NCI-H1105 treated with DMSO at 0.1 percent for 48 hours (cell line): ENCODE results near the gene FSTL5.

Source experiments
- DNase-seq: peaks from one replicate; lab custom pipeline; 2025; lab: John Stamatoyannopoulos, UW

The FSTL5 gene

DNA sequence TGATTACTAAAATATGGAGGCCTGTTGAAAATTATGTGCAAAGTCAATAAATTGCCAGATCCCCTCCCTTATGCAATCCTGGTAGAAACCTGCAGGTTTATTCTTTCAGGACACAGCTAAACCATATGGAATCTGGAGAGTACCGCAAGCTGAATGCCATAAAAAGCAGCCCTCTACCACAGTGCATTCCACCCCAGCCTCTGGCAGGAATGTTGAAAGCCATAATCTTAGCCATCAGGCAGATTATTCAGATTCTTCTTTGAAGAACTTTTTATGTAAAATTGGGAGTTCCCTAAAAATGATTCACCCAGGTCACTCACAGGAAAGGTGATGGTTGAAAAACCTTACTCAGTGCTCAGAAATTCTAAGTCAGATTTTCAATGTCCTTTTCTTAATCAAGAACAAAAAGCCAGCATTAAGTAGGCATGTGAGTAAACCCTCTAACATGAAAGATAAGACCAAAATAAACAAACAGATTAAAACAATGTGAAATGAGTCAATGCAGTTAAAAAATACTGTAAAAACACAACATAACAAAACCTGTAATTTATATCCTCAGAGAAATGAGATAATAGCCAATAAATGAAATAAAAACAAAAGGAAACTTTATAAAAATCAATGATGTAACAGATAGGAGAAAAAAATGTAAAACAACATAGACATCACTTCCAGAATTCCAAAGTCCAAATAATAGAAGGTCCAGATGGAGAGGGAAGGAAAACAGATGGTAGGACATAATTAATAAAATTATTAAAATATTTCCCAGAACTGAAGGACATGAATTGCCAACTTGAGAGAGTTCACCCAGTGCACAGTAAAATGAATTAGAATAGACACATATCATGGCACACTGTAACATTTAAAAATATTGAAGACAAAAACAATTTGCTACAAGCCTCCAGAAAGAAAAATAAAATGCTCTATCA lies 226.9 kb downstream of the FSTL5 start:
- DNase-seq = no peak

DNA sequence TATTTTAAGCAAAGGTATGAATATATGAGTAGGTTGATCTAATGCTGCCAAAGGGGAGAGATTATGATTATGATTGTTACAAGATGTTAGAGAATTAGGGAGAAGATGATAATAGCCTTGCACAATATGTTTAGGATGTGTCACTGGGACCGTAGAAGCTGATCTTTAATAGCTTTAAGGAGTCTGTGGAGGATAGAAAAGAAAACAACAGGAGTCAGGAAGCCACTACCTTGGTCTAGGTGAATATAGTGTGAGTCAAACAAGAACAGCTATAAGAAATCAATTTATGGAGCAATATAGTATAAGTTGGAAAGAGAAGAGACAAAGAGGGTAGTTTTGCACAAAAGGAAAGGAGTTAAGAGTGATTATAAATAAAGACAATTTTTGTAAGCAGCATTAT lies 232.7 kb downstream of the FSTL5 start:
- DNase-seq = no peak

DNA sequence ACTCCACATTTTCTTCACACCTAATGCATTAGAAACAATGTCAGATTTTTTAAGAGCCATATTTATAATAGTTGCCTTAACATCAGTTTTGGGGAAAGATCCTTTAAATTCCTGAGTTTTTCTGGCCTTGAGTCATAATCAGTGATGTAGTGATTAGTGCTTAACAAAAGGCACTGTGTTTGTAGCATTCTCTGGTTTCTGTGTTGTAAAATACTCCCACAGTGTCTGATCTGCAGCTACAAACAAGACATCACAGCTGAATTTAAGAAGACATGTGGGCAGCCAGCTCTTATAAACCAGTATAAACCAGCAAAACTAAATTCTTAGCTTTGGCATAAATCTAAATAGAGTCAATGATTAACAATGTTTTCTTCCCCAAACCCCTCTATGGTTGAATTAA lies 233.8 kb downstream of the FSTL5 start:
- DNase-seq = no peak

DNA sequence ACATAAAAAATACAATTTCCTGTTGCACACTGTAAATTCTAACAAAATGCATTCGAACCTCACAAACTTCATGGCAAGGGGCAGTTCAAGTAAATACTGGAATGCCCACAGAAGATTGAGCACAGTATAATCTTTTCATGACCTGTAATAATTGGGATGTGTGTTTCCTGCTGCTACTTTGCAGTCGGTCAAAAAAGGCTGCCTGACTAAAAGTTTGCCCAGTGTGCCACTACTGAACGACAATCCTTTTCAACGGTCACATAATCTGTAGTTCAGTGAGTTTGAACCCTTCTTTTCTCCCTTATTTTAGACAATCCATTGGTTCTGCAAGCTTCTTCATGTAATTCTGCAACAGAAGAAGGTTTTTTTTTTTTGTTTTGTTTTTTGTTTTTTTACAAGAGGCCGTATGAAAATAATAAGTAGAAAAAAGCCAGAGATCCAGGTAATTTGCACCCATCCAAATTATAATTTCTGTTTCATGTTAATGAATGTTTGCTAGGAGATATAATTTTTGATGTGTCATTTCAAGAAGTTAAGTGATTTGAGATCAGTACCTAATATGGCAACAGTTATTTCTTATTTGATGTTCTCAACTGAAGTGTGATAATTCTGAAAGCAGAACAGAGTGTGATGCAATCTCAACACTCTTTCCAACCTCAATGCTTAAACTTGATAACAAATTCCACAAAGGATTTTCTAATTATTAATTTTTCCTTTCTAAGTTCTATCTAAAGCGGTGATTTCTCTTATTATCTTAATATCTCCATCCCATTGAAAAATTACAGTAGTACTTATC lies 237.6 kb downstream of the FSTL5 start:
- DNase-seq = no peak

DNA sequence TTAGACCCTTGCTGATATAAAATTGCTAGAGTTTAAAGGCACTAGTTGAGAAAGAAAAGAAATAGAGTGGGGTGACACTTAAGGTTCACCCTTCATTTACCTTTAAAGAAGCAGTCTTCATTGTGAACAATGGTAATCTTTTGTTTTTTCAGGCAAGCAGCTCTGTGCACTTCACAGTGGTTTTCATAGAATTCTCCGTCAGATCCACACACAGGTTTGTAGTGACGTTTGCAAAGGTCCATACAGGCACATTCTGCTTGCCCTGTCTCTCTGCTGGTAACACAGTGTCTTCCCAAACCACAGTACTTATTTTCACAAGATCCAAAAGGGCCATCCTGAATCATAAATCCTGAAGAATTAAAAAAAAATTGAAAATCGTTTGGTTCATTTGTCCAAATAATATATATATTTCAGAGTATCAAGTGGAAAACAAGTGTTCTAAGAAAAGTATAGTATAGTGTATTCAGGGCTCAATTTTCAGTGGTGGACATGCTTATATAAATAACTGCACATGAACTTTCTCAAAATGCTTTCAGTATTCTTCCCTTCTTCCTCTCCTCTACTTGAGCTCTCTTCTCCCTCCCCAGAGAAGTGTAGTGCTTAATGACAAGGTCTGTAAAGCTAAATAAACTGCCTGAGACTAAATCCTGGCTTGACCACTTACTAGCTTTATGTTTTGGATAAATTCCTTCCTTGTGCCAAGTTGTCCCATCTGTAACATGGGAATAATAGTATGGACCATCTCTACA lies 243.3 kb downstream of the FSTL5 start:
- DNase-seq = no peak

DNA sequence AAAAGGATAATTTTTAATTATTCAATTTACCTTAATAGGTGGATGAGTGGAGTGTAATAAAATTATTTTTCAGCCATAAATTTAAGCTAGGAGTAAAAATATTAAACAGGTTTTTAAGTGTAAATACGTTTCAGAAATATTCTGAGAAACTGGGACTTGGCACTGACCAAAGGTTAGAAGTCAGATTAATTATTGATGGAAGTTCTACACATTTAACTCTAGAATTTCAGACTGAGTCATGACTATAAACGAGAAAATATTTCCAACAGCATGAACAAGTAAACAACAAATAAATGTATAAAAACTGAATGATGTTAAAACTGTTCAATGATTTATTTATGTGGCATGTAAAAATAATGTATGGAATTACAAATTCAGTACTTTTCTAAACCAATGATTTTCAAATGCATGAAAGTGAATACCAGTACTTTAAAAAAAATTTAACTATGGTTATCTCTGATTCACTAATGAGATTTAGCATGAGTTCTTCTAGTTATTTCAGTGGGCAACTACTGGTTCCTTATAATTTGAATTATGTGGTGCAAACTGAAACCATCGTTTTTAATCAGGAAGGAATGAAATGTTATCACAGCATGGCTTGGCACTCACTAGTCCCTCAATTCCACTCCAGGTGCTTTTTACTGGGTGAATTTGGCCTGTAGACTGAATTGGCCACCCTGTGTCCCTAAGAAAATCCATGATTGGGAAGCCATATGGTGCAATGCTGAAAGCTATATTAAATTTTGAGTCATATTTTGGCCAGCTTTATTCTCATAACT lies 244.2 kb downstream of the FSTL5 start:
- no peak for DNase-seq

DNA sequence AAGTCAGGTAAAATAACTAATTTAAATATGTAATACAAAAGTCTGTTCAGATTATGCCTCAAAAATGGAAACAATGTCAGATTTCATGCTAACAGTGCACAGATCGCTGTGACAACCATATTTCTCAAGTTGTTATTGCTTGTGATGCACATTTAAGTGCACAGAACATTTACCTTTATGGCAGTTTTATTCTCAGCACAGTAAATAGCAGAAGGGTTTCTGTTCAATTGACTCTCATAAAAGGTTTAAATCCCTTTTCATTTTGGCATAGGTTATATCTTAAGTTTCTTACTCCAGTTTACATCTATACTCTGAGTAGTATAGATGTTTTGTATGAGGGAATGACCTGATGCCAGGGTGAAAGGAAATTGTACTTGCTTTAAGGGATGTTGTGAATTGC lies 247.8 kb downstream of the FSTL5 start:
- no peak for DNase-seq

DNA sequence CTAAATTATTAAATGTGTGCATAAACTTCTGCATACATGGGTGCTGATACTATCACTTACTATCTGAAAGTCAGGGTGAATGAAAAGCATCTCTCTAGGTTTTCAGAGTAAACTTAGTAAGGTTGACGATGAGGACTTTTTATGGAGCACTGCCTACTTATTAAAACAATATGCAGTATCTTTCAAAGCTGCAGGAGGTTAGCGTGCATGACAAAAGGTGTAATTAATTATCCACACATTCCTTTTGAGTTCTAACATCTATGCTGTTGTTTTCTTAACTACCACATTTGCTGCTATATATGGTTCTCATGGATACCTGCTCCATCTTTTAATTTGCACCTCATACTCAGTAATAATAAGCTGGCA lies 256.2 kb downstream of the FSTL5 start:
- no peak for DNase-seq

DNA sequence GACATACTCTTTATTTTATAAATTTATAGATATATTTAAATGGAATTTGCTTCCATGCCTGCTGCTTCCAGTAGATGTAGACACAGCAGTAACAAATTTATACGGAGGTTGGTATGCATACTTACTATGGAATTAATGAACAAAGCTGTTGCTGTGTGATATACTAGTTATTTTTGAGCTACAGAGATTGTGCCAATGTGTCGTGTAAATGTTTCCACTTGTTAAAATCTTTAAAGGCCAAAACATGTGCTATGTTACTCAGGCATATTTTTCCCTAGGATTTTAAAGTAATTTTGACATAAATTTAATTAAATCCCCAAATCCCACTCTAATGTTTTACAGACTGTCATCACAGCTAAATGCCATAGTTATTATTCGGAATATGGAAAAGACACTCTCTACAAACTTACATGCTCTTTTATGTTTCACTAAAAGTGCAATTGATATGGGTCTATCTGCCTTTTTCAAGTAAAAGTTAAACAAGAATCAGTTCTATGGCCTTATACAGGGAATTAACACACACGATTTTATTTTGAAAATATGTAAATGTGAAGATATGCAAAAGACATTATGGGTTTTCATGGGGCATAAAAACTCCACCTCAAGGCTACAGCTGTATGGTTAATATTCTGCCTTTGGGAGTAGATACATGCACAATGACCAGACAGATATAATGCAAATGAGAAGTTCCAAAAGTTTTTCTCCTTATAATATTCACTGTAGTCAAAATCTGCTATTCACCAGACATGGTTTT lies 256.8 kb downstream of the FSTL5 start:
- DNase-seq = no peak

DNA sequence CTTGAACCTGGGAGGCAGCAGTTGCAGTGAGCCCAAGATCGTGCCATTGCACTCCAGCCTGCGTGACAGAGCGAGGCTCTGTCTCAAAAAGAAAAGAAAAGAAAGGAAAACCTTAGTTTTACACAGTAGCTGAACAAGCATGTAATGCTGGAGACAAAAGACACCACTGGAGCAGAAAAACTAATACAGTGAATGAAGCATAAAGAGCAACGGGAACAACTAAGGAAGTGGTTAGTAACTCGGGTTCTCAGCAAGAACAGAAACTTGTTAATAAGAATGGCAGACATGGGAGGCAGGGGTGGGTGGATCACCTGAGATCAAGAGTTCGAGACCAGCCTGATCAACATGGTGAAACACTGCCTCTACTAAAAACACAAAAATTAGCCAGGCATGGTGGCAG lies 263.7 kb downstream of the FSTL5 start:
- no peak for DNase-seq

DNA sequence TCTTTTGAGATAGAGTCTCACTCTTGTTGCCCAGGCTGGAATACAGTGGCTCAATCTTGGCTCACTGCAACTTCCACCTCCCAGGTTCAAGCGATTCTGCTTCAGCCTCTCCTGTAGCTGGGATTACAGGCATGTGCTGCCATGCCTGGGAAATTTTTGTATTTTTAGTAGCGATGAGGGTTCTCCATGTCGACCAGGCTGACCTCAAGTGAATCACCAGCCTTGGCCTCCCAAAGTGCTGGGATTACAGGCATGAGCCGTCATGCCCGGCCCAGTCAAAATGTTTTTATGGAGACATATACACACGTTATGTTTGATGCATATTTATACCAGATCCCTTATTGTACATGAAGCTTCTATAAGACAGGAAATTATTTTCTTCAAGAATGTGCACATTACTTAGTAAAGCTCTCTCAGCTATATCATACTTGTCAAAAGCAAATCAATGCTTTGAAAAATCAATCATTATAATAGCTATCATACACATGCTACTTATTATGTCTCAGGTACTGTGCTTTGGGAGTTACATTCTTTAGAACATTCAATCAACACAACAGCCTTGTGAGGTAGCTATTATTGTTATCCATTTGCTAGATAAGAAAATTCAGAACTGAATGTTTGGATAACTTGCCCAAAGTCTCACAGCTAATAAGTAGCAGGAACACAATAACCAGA lies 269.2 kb downstream of the FSTL5 start:
- no peak for DNase-seq

DNA sequence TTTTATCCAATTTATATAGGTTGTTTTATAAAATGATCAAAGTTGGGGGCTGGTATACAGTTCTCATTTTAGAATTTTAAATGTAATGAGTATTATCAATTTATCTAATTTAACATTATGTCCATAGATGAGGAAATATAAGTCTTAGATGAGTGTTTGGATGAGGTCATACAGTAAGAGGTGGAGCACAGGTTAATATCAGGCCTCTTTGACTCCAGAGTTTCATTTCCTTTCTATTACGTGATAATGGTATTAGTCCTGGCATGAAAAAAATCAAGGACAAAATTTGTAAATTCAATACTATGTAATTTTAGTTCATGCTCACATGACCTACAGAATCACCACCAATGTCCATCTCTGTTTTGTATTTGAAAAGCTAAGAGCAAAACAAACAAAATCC lies 269.8 kb downstream of the FSTL5 start:
- DNase-seq = no peak

DNA sequence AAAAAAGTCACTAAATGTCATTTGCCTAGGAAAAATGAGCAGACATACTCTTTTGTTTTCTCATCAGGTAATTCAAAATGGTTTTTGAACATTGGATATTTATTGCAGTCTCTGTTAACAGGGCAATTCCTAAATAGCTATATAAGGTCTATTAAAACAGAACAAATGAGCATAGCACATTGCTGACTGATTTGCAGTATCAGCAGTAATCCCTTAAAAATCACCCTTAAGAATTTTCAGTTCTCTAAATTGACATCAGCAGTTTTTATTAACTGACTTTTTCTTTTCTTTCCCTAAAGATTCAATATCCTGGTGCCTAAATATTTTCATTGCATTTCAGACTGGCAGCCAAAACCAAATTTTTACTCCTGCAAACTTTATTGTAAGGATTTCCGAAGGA lies 270.2 kb downstream of the FSTL5 start:
- DNase-seq = no peak

DNA sequence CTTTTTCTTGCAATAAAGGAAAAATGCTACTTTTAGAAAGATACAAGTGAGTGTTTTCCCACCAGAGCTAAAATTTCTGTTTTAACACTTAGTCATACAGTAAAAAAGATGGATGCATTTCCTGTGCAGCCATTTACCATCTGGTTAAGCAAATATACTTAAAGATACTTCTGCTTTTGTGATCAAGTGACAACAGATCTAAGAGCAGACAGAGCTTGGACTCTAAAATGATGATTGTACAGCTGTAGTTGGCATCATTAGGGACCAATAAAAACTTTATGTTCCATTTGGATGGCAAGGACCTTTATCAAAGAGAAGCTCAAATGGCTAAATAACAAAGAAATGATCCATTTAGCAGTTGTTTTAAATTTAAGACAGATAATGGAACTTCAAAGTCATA lies 270.8 kb downstream of the FSTL5 start:
- DNase-seq = peak; percentile 17

DNA sequence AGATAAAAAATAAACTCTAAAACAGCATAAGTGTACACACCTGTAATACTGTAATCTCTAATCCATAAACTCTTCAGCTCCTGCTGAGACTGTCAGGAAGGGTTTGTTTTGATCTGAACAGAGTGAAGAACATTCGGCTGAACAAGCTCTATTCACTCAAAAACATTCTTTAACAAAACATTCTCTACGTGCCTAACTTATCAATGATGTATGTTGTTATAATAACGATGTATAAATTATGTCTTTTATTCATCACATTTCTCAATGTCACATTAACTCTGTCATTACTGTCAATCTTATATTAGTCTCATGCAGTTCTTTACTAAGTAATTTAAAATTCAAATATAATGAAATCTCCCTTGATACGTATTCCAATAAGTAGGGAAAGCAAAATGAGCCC lies 280.6 kb downstream of the FSTL5 start:
- no peak for DNase-seq

DNA sequence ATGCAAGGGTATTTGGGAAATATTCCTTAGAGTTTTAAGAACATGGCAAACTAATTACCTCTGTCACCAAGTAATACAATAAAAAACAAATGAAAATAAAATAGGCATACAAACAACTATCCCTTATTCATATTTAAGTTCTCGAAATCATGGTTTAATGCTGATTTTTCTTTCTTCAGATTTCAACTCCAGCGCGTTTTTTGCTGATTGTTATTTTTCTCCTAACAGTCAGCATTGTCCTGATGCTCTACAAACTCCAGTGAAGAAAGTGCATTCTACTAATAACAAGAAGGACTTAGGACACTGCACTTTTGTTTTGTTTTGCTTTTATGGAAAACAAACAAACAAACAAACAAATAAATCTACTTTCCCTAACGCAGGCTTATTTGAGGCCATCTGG lies 282.4 kb downstream of the FSTL5 start:
- DNase-seq = no peak

DNA sequence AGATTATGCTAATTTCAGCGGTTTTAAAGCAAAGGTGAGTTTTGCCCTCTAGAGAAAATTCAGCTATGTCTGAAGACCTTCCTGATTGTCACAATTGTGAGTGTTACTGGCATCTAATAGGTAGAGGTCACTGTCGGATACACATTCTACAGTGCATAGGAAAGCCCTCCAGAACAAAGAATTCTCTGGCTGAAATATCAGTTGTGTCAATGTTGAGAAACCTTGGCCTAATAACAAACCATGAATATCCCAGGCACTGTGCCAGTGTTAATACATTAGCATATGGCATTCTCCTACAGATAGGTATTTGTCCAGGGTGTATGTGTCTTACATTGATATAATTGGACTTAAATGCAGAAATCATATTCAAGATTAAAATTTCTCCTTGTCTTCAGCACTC lies 294.3 kb downstream of the FSTL5 start:
- DNase-seq = no peak

DNA sequence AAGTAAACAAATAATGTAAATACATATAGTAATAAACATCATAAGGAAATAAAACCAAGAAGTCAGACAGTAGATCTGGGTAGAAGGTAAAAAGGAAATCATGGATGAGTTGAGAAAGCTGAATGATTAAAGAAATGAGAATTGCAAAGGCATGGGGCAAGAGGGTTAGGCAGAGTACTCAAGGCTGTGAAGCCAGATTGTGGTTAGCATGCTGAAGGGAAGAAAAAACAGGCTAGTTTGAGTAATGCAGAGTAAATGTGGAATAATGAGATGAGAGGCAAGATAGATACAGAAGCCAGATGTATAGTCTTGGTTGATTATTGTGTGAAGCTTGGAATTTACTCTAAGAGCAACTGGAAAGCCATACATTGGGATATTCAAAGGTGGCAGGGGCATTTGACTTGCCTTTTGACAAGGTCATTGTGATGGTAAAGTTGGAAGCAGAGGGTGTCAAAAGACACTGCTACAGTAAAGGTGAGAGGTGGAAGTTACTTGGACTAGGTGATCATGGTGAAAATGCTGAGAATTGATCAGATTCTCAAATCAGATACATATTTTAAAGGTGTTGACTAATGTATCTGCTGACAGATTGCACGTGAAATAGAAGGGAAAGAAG lies 307.0 kb downstream of the FSTL5 start:
- no peak for DNase-seq

DNA sequence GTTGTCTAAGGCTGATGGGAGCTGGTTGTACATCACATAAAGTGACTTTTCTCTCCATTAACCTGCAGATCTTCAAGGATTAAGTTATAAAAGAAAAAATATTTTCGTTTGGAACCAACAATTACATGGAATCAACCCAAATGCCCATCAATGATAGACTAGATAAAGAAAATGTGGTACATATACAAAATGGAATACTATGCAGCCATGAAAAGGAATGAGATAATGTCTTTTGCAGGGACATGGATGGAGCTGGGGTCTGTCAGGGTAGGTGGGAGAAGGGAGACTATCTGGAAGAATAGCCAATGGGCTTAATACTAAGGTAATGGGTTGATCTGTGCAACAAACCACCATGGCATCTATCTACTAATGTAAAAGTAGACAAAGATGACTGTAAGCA lies 313.2 kb downstream of the FSTL5 start:
- no peak for DNase-seq

DNA sequence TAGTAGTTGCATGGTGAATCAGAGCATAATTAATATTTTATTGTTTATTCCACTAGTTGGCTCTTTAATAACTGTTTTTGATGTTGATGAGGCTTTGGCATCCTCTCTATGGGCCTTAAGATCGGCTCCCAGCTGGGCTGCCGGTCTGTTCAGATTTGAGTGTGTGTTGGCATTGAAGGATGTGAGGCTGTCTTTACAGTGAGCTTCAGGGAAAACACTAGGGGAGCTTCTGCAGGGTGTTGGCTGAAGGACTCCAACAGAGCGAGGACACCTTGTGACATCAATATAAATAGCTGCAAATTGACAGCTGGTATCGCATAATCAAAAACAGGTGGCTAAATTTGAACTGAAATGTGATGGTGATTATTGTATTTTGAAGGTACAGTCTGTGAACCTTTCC lies 322.0 kb downstream of the FSTL5 start:
- no peak for DNase-seq
